GM21619 (cell line): ENCODE measurements around the gene PIP5K1C.
"Not testable (repeated sequence)": the region's sequence is repeated elsewhere in the genome, so short reads cannot be mapped to it uniquely, and the experiment has no call there.

Source experiments
- ATAC-seq: cut with Tn5 transposase; IDR thresholded peaks from one replicate; pipeline ENCODE4 v1.9.1; 2021; ENCODE audit not compliant: unreplicated experiment

The PIP5K1C gene

DNA sequence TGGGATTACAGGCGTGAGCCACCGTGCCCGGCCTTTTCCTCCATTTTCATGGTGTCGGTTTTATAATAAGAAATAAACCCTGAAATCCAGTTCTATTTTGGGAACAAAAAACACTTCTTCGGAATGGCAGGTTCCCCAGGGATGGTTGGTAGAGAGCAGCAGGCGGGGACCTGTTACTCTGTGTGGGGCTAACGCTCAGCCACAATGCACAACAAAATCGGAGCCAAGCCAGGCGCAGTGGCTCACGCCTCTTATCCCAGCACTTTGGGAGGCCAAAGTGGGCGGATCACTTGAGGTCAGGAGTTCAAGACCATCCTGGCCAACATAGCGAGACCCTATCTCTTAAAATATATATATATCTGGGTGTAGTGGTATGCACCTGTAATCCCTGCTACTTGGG is 99.2 kb downstream of the PIP5K1C start:
- ATAC-seq: no peak

DNA sequence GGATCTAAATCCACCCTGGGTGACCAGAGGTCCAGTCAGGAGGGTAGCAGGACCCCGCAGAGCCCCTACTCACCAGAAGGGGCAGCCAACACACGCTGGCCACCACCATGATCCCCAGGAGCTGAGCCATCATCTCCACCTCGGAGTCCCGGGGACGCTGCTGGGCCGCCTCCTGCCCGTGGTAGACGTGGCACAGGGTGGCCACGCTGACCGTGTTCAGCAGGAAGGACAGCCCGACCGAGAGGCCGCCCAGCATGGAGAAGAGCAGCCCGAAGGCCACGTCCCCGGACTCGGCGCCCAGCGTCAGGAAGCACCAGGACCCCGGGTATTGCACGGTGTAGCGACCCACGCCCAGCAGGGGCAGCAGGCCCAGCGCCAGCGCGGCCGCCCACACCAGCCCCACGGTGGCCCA is 100.5 kb downstream of the PIP5K1C start:
- ATAC-seq: no peak

DNA sequence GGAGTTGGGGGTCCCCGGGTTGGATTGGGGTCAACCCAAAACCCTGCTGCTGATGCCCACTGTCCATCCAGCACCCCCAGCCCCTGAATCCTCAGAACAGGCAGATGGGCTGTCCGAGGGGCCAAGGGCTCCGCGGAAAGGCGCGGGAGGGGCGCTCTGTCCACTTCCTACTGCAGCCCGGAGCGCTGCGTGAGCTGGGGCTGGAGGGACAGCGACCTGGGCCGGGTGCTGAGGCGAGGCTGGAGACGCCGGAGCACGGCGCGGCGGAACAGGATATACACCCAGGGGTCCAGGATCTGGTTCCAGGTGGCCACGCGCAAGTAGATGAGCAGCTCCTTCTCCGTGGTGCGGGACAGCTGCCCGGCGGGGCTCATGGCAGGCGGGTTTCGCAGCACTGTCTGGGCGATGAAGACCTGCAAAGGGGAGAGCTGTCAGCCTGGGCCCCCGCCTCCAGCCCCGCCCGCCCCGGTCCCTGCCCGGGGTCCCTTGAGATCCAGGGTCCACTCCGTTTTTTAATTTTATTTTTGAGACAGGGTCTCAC is 104.7 kb downstream of the PIP5K1C start:
- no peak for ATAC-seq

DNA sequence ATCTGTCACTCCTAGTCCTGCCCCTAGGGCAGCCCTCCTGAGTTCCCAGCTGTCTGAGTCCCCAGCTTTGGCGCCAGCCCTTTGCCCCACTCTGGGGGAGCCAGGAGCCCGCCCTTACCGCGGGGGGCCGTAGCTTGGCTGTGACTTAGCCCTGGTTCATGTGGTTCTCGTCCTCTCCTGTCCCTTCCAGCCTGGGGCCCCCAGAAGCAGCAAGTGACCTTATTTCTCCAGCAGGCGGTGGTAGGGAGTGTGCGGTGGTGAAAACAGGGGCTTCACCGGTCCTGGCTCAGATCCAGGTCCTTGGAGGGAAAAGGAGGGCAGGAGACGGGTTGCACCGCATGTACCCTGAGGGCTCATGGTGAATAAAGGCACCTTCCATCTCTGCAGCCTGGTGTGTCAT is 107.1 kb downstream of the PIP5K1C start:
- ATAC-seq: no peak

DNA sequence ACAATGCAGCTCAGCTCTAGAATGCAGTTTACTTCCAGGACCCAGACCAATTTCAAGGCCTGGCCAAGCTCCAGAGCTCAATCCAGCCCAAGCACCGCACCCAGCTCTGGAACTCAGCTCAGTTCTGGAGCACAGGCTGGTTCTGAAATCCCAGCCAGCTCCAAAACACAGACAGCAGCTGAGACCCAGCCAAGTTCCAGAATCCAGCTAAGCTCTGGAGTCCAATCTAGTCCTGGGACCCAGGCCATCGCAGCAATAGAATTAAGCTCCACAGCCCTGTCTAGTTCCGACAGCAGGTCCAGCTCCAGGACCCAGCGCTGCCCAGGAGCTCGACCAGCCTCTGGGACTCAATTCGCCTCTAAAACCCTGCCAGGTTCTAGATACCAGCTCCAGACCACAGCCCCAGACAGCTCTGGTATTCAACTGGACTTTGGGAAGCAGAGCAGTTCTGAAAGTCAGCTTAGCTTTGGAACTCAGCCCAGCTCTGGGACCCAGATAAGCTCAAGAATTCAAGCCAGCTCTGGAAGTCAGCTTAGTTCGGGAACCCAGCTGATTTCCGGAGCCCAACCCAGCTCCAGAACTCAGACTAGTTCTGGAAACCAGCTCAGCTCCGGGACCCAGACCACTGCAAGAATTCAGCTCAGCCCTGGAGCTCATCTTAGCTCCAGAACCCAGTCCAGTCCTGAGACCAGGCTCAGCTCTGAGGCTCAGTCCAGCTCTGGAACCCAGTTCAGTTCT is 108.2 kb downstream of the PIP5K1C start:
- ATAC-seq: no peak

DNA sequence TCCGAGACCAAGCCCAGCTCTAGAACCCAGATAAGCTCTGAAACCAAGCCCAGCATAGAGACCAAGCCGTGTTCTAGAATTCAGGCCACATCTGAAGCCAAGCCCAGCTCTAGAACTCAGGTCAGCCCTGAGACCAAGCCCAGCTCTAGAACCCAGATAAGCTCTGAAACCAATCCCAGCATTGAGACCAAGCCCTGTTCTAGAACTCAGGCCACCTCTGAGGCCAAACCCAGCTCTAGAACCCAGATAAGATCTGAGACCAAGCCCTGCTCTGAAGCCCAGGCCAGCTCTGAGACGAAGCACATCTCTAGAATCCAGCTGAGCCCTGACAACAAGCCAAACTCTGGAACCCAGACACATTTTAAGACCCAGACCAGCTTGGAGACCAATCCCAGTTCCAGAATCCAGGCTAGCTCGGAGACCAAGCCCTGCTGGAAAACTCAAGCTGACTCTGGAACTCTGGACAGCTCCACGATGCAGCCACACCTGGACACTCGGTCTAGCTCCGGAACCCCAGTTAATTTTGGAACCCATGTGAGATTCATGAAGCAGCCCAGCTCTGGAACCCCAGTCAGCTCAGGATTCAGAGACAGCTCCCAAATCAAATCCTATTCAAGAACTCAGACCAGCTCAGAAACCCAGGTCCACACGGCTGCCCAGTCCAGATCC is 109.1 kb downstream of the PIP5K1C start:
- no peak for ATAC-seq

DNA sequence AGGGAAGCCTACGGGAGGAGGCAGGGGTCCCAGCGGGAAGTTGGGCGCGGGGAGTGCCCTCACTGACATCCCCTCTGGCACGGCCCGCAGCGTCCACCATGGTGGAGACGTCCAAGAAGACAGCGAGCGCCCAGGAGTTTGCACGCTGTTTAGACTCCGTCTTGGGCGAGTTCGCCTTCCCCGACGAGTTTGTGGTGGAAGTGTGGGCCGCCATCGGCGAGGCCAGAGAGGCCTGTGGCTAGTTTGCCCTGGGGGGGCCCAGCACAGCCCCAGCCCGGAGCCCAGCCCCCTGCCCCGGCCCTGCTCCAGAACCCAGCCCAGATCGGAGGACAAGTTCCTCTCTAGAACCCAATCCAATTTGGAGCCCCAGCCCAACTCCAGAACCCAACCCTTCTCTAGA is 110.3 kb downstream of the PIP5K1C start:
- no peak for ATAC-seq

DNA sequence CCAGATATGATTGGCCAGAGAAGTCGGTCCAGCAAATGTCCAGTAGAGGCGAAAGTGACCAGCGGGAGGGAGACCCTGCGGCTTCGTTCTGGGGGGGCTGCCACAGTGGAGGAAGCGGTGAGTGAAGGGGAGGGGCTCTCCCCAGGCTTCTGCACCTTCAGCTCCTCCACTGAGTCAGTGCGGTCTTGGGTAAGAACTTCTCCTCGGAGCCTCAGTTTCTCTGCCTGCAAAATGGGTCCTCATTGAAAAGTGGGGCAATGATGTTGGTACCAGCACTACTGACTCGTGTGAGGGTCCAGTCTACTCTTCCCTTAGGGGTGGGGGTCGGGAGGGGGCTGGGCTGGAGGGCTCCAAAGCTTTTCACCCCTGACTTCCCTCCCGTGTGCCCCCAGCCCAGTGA is 110.8 kb downstream of the PIP5K1C start:
- ATAC-seq: no peak

DNA sequence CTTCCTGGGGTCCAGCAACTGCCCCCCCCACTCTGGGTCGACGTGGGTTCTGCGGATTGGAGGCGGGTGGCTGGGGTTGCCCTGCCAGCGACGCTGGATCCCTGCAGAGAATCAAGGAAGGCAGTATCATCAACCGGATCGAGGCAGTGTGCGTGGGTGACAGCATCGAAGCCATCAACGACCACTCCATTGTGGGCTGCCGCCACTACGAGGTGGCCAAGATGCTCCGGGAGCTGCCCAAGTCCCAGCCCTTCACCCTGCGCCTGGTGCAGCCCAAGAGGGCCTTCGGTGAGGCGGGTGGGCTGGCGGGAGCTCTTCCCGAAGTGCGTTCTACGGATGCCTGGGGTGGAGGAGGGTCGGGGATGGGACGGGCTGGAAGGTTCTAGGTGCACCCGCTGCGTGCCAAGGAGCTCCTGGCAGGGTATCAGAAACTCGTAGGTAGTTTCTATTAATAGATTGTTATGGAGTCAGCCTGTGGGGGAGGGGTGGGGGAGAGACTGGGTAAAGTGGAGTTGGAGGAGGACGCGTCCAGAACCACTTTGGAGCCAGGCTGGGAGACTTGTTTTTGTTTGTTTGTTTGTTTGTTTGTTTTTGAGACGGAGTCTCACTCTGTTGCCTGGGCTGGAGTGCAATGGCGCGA is 113.4 kb downstream of the PIP5K1C start:
- no peak for ATAC-seq

DNA sequence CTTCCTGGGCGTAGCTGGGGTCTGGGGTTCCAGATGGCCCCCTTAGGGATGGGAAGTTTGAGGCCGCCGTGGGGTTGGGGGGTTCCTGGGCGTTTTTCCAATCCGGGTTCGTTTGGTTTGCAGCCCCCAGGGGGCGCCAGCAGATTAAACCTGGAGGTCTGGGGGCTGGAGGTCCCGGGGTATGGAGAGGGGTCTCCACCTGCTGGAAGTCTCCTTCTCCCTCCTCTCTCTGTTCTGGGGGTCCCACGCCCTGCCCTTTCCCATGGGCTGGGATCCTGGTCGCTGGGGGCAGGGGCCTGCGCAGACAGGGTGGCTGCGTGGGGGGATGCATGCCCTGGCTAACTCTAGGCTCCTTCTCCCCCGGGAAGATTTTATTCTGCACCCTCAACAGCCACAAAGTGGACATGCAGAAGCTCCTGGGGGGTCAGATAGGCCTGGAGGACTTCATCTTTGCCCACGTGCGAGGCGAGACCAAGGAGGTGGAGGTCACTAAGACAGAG is 114.1 kb downstream of the PIP5K1C start:
- no peak for ATAC-seq

DNA sequence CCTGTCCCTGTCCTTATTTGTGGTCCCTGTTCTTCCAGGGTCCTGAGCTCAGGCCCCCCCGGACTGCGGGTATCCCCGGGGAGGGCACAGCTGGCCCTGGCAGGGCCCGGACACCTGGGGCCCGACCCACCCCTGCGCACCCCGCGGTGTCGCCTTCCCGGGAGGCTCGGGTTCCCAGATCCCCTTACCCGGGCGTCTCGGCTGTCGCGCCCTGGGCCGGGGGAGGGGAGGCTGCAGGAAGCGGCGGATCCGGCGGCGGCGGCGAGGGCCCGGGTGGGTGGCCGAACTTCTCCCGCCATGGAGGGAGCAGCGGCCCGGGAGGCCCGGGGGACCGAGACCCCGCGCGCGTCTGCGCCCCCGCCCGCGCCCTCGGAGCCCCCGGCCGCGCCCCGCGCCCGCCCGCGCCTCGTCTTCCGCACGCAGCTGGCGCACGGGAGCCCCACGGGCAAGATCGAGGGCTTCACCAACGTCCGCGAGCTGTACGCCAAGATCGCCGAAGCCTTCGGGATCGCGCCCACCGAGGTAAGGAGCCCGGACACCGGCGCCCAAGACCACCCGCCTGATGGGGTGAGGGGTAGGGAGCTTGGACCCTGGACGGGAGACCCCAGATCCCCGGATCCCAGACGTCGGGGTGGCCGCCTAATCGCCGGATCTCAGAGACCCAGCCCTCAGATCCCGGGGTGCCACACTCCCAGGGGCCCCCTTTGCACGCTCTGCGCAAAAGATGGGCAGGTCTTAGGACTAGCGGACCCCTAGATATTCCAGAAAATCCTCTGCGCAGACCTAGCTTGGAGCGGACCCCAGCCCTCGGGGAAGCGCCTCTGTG is 114.8 kb downstream of the PIP5K1C start, which contains the start of gene GIPC3:
GIPC3 (plus strand) TSS at position 178 of the 826 bp plus-strand sequence; CDS start at position 298, 120 bp downstream.
- no peak for ATAC-seq

DNA sequence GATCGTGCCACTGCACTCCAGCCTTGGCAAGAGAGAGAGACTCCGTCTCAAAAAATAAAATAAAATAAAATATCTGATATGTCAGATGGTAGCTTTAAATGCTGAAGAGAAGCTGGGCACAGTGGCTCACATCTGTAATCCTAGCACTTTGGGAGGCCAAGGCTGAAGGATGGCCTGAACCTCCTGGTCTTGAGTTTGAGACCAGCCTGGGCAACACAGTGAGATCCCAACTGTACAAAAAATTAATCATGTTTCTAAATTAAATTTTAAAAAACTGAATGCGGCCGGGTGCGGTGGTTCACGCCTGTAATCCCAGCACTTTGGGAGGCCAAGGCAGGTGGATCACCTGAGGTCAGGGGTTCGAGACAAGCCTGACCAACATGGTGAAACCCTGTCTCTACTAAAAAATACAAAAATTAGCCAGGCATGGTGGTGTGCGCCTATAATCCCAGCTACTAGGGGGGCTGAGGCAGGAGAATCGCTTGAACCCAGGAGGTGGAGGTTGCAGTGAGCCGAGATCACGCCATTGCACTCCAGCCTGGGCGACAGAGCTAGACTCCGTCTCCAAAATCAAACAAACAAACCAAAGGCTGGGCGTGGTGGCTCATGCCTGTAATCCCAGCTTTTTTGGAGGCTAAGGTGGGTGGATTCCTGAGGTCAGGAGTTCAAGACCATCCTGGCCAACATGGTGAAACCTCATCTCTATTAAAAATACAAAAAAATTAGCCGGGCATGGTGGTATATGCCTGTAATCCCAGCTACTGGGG is 116.0 kb downstream of the PIP5K1C start:
- not testable (repeated sequence) for ATAC-seq

DNA sequence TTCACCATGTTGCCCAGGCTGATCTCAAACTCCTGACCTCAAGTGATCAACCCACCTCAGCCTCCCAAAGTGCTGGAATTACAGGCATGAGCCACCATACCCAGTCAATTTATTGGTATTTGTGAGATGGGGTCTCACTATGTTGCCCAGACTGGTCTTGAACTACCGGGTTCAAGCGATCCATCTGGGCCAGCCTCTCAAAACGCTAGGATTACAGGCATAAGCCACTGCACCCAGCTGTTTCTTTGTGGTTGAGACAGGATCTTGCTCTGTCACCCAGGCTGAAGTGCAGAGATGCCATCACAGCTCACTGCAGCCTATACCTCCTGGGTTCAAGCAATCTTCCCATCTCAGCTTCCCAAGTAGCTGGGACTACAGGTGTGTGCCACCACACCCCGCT is 118.5 kb downstream of the PIP5K1C start:
- not testable (repeated sequence) for ATAC-seq
